ENCODE results near the gene ACTR1B.
"Not testable (repeated sequence)": the region's sequence is repeated elsewhere in the genome, so short reads cannot be mapped to it uniquely, and the experiment has no call there.

Gene ACTR1B

GRCh38 chr2:97611895-97612294 is 51.9 kb downstream of the ACTR1B start:
- not testable (repeated sequence) for DNase-seq

DNA sequence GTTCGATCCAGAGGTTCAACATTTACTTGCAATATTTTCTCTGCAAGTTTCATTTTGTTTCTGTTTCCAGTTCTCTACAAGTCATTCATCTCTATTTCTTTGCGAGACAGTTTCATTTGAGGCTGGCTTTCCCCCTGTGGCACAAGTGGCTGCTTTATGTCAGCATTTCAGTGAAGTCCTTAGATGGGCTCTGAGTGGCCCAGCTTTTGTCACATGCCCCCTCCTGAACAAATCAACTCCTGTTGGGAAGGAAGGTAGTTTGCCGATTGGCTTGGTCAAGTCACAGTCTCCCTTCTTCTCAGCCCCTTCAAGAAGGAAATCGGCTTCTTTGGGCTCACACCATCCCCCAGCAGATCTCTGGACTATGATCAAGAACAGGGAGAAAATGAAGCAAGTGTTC is 55.1 kb downstream of the ACTR1B start:
- not testable (repeated sequence) for DNase-seq
